ENCODE results near the gene CSNK2A1. TPM values are rescaled to one million over a fixed set of nuclear protein-coding genes. Genes with fewer than 3 reads are reported as not detected.

Gene CSNK2A1
- total and polyA plus RNA-seq, 2 experiments from 2014 or later, result 85.1 to 244 TPM

DNA sequence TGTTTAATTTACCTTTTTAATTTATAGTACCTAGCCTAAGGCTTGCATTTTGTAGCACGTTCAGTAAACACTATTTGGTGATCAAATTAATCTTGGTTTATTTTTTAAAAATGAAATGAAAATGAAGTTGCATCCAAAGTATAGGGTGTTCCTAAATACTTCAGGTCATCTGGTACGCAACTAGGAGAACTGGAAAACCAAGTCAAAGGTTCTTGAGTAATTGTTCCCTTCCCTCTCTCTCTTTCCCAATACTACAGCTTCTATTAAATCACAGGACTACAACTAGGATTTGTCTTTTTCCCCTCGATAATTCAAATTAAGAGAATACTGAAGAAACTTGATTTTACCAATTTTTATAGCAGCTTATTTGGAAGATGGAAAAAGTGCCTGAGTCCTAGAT, 27.9 kb downstream of the CSNK2A1 start (continued):
- TF ChIP-seq NANOG (IDR thresholded peaks at IDR 0.05; ENCODE audit: borderline replicate concordance) (no peak), POLR2AphosphoS5 (IDR thresholded peaks at IDR 0.05; ENCODE audit: low read depth) (no peak)

DNA sequence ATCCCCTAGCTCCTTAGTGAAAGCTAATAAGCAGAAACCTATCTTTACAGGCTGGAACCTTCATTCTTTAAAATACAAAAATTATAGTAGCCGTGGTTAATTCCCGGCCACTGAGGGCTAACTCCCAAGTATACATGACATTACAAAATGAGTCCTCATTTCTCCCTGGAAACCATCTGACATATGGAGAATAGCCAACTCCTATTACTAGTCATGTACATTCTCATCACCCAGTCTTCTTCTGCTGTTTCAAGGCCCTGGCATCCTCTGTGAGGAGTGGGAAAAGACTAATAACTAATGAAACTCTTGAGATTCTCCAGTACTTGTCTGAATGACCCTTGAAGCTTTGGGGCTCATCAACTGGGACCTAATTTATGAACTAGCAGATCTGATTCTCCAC, 30.2 kb downstream of the CSNK2A1 start:
- TF ChIP-seq, protein P1, sequence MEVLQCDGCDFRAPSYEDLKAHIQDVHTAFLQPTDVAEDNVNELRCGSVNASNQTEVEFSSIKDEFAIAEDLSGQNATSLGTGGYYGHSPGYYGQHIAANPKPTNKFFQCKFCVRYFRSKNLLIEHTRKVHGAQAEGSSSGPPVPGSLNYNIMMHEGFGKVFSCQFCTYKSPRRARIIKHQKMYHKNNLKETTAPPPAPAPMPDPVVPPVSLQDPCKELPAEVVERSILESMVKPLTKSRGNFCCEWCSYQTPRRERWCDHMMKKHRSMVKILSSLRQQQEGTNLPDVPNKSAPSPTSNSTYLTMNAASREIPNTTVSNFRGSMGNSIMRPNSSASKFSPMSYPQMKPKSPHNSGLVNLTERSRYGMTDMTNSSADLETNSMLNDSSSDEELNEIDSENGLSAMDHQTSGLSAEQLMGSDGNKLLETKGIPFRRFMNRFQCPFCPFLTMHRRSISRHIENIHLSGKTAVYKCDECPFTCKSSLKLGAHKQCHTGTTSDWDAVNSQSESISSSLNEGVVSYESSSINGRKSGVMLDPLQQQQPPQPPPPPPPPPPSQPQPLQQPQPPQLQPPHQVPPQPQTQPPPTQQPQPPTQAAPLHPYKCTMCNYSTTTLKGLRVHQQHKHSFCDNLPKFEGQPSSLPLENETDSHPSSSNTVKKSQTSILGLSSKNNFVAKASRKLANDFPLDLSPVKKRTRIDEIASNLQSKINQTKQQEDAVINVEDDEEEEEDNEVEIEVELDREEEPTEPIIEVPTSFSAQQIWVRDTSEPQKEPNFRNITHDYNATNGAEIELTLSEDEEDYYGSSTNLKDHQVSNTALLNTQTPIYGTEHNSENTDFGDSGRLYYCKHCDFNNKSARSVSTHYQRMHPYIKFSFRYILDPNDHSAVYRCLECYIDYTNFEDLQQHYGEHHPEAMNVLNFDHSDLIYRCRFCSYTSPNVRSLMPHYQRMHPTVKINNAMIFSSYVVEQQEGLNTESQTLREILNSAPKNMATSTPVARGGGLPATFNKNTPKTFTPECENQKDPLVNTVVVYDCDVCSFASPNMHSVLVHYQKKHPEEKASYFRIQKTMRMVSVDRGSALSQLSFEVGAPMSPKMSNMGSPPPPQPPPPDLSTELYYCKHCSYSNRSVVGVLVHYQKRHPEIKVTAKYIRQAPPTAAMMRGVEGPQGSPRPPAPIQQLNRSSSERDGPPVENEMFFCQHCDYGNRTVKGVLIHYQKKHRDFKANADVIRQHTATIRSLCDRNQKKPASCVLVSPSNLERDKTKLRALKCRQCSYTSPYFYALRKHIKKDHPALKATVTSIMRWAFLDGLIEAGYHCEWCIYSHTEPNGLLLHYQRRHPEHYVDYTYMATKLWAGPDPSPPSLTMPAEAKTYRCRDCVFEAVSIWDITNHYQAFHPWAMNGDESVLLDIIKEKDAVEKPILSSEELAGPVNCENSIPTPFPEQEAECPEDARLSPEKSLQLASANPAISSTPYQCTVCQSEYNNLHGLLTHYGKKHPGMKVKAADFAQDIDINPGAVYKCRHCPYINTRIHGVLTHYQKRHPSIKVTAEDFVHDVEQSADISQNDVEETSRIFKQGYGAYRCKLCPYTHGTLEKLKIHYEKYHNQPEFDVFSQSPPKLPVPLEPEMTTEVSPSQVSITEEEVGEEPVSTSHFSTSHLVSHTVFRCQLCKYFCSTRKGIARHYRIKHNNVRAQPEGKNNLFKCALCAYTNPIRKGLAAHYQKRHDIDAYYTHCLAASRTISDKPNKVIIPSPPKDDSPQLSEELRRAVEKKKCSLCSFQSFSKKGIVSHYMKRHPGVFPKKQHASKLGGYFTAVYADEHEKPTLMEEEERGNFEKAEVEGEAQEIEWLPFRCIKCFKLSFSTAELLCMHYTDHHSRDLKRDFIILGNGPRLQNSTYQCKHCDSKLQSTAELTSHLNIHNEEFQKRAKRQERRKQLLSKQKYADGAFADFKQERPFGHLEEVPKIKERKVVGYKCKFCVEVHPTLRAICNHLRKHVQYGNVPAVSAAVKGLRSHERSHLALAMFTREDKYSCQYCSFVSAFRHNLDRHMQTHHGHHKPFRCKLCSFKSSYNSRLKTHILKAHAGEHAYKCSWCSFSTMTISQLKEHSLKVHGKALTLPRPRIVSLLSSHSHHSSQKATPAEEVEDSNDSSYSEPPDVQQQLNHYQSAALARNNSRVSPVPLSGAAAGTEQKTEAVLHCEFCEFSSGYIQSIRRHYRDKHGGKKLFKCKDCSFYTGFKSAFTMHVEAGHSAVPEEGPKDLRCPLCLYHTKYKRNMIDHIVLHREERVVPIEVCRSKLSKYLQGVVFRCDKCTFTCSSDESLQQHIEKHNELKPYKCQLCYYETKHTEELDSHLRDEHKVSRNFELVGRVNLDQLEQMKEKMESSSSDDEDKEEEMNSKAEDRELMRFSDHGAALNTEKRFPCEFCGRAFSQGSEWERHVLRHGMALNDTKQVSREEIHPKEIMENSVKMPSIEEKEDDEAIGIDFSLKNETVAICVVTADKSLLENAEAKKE (CRISPR knock-in tag; IDR thresholded peaks at IDR 0.05), result no peak
- TF ChIP-seq EZH2 (IDR thresholded peaks at IDR 0.05; ENCODE audit: low read depth, unreplicated experiment), result no peak
- no peak for TF ChIP-seq EZH2phosphoT487 (IDR thresholded peaks at IDR 0.05; ENCODE audit: unreplicated experiment)
- TF ChIP-seq ZNF114 (CRISPR knock-in tag; IDR thresholded peaks at IDR 0.05), result no peak
- TF ChIP-seq, protein P2, sequence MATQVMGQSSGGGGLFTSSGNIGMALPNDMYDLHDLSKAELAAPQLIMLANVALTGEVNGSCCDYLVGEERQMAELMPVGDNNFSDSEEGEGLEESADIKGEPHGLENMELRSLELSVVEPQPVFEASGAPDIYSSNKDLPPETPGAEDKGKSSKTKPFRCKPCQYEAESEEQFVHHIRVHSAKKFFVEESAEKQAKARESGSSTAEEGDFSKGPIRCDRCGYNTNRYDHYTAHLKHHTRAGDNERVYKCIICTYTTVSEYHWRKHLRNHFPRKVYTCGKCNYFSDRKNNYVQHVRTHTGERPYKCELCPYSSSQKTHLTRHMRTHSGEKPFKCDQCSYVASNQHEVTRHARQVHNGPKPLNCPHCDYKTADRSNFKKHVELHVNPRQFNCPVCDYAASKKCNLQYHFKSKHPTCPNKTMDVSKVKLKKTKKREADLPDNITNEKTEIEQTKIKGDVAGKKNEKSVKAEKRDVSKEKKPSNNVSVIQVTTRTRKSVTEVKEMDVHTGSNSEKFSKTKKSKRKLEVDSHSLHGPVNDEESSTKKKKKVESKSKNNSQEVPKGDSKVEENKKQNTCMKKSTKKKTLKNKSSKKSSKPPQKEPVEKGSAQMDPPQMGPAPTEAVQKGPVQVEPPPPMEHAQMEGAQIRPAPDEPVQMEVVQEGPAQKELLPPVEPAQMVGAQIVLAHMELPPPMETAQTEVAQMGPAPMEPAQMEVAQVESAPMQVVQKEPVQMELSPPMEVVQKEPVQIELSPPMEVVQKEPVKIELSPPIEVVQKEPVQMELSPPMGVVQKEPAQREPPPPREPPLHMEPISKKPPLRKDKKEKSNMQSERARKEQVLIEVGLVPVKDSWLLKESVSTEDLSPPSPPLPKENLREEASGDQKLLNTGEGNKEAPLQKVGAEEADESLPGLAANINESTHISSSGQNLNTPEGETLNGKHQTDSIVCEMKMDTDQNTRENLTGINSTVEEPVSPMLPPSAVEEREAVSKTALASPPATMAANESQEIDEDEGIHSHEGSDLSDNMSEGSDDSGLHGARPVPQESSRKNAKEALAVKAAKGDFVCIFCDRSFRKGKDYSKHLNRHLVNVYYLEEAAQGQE (IDR thresholded peaks at IDR 0.05; ENCODE audit: unreplicated experiment), result no peak
- no peak for TF ChIP-seq STAT1 (IDR thresholded peaks at IDR 0.05; ENCODE audit: unreplicated experiment)
- TF ChIP-seq ZNF331 (CRISPR knock-in tag; IDR thresholded peaks at IDR 0.05; ENCODE audit: low read depth), result no peak
- TF ChIP-seq, protein P3, sequence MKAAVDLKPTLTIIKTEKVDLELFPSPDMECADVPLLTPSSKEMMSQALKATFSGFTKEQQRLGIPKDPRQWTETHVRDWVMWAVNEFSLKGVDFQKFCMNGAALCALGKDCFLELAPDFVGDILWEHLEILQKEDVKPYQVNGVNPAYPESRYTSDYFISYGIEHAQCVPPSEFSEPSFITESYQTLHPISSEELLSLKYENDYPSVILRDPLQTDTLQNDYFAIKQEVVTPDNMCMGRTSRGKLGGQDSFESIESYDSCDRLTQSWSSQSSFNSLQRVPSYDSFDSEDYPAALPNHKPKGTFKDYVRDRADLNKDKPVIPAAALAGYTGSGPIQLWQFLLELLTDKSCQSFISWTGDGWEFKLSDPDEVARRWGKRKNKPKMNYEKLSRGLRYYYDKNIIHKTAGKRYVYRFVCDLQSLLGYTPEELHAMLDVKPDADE (IDR thresholded peaks at IDR 0.05), result no peak
- Histone ChIP-seq H3K9me2 (ENCODE audit: insufficient read depth) (no peaks in the 10 kb centered on the region), H3K4me3 (no peak overlapping the region), H3K79me2 (replicated peaks; ENCODE audit: insufficient read depth) (peaks cover 100% of the 10 kb centered on the region), H4K20me1 (replicated peaks; ENCODE audit: insufficient read depth) (peaks cover 86% of the 10 kb centered on the region), H3K4me1 (ENCODE audit: insufficient read depth) (peaks cover 3% of the 10 kb centered on the region; the same call in 1 of the 2 replicates), H3K4me2 (no peak overlapping the region), H3K27me3 (ENCODE audit: insufficient read depth) (no peaks in the 10 kb centered on the region), H3F3A (replicated peaks; ENCODE audit: low read depth) (no peaks in the 10 kb centered on the region), H3K27ac (ENCODE audit: low read depth) (0 out of 2 replicates have a peak overlapping the region, but pooled peaks have one; percentile 10), H2AFZ (no peak overlapping the region), H3K36me3 (ENCODE audit: insufficient read depth) (peaks cover 4% of the 10 kb centered on the region)
- peaks cover 21% of the 10 kb centered on the region; the same call in 2 of the 3 replicates for H3K4me1 Mint-ChIP-seq
- DNase-seq (ENCODE audit: low spot score) (no peak), ATAC-seq (no peak)
- H3K27me3 Mint-ChIP-seq (ENCODE audit: insufficient read depth, low read depth, poor library complexity), result peaks cover 2% of the 10 kb centered on the region
- H3K4me3 Mint-ChIP-seq, result no peak overlapping the region
- no peak overlapping the region for H3K27ac Mint-ChIP-seq
- H3K36me3 Mint-ChIP-seq (ENCODE audit: low read depth), result peaks cover 19% of the 10 kb centered on the region; the same call in 2 of the 3 replicates
- H3K9me3 Mint-ChIP-seq, result no peaks in the 10 kb centered on the region
